Muscle of back (tissue), 11 donors: ENCODE results near the gene GIPC1. TPM values are rescaled to one million over a fixed set of nuclear protein-coding genes. Genes with fewer than 3 reads are reported as not detected.

ENCODE experiments used
- DNase-seq, 3 donors: peaks; one replicate each; pipeline versions ENCODE4 v3.0.0 to v3.0.0-alpha.2; 2013
- polyA plus RNA-seq, 10 donors: library from polyadenylated mRNA; unstranded; fragments of 120-200 nt; gene quantifications; one replicate each; pipeline ENCODE4 v1.2.1, GENCODE V29; 2013; ENCODE audit not compliant: insufficient read length in 10 of 10

GIPC1 gene
- polyA plus RNA-seq, 10 donors: 32.6 to 57.8 (median 40.7) TPM

DNA sequence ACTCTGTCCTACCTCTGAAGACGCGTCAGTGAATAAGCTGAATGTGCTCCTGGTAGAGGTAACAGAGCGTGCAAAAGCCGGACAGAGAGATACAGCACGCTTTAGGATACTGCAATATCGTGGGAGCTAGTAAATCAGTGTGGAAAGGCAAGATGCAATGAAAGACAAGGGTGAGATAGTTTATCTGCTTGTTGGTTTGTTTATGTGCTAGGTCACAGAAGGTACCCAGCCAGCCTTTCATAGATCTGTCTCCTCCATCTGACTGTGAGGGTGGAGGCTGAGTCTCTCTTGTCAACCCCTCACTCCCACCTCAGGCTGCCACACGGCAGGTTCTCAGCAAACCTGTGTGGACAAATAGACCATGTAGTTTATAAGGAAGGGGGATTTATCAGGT, 904 bp upstream of the GIPC1 start:
- DNase-seq: no peak

DNA sequence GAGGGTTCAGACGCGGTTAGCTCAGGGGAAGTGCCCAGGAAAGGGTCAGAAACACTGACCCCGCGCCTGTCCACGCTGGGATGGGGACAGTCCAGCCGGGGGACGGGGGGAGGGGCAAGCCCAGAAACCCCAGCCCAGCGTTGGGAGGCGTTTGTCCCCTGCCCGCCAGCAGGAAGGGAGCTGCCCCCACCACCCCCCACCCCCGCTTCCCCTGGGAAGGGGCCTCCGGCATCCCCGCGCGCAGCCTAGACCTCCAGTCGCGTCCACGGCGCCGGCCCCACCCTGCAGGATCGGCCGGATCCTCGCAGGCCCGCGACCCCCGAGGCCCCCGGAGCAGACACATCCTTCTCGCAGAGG, 277 bp downstream of the GIPC1 start:
- DNase-seq: no peak

DNA sequence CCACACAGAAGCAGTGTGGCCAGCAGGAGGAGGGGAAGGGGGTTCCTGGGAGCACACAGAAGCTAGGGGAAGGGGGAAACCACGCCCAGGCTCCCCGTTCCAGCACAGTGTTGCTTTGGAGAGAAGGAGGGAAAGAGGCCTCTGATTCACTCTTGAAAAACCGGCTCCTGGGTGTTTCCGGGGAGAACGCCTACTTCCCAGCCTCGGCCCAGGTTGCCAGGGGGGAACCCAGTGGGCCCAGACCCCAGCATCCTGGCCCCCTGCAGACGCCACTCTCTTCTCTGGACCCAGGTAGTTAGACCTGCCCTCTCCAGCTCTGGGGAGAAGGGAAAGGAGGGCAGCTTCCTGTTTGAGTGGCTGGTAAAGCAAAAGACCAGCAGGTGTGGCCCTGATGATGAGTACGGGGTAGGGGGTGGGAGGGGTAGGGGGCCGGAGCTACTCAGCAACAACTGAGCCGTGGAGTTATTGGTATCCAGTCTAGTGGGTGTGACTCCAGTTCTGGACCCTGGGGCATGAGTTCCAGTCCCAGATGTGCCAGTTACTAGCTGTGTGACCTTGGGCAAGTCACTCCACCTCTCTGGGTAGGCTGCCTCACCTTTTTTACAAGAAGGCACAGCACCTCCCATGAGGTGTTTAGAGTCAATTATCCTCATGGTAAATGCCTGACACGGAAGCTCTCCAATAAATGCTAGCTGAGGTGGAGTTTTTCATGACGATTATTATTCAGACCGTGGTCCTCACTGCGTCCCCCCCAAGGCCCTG, 836 bp downstream of the GIPC1 start:
- no peak for DNase-seq

DNA sequence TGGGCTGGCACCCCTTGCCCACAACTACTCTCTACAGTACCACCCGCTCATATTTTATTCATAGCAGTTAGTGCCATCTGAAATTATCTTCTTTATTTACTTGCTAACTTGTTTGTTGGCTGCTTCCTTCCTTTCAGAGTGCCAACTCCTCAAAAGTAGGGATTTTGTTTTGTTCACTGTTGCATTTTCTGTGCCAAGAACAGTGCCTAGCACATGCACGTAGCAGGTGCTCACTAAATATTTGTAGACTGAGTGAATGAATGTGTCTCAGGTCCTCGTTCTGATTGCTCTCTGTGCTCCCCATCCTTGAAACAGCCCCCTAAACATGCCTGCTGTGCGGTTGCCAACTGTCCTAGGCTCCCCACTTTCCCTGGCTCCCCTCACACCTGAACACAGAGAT, 1.5 kb downstream of the GIPC1 start:
- no peak for DNase-seq

DNA sequence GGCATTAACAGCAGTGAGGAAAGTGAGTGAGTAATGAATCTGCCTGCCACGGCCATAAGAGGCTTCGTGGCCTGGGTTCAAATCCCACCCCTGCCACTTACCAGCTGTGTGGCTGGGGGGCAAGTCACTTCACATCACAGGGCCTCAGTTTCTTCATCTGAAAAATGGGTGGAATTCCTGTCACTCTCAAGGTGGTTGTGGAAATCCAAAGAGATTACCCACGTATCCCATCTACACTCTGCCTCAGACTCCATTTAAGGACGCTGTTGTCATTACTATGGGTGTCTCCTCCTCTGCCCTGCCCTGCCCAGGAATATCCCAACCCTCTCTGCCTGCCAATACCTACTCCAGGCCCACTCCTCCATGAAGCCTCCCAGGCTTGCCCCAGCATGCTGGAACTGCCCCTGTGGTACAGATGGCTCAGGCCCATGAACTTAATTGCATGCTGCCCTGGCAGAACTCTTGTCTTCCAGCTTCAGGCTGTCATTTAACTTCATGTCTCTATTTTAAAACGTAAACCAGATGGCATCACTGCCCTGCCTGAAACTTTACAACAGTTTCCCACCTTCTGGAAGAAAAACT, 3.1 kb downstream of the GIPC1 start:
- no peak for DNase-seq

DNA sequence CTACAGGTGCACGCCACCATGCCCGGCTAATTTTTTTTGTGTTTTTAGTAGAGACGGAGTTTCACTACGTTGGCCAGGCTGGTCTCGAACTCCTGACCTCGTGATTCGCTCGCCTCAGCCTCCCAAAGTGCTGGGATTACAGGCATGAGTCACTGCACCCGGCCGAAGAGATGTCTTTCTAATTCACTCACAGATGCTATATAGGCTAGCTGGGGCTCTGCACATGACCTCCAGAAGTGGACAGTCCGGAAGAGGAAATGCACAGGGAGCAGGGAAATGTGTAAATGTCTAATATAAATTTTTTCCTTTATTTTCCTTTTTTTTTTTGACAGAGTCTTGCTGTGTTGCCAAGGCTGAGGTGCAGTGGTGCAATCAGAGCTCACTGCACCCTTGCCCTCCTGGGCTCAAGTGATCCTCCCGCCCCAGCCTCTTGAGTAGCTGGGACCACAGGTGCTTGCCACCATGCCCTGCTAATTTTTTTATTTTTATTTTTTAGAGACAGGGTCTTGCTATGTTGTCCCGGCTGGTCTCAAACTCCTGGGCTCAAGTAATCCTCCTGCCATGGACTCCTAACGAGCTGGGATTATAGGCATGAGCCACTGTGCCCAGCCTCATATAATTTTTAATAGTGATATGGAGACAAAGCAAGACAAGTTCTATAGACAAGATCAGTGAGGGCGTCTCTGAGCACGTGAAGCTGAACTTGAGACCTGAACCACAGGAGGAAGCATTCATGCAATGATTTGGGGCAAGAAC, 8.4 kb downstream of the GIPC1 start:
- no peak for DNase-seq

DNA sequence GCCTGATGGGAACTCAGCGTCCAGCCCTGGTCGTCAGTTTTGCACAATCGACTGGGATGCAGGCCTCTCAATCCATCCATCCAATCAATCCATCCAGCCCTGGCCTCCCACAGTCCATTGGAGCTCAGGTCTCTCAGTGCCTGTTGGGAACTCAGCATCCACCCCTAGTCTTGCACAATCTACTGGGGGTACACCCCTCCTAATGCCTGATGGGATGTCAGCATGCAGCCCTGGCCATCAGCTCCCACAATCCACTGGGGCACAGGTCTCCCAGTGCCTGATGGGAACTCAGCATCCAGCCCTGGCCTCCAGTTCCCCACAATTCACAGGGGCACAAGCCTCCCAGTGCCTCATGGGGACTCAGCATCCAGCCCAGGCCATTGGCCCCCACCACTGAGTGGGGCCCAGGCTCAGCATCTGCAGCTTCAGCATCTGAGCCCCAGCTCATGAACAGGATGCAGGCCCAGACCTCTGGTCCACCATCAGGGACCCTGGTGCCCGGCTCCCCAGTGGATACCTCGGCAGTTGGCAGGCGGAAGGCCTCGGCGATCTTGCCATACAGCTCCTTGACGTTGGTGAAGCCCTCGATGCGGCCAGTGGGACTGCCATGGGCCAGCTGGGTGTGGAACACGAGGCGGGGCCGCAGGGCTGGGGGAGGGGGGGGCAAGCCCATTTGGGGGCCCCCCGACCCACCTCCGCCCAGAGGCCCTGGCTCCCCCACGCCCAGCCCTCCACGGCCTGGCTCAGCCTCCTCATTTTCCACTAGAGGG, 13.6 kb downstream of the GIPC1 start:
- DNase-seq: no peak

DNA sequence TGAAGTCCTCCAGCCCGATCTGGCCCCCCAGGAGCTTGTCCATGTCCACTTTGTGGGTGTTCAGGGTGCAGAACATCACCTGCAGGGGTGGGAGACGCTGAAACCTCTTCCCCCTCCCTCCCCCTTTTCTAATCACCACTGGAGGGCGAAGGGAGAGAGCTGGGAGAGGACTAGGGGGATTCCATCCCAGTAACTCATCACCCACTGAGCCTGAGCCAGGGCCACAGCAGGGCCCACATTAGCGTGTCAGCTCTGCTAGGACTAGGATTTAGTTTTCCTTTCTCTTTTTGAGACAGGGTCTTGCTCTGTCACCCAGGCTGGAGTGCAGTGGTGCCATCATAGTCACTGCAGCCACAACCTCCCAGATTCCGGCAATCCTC, 15.2 kb downstream of the GIPC1 start:
- no peak for DNase-seq

DNA sequence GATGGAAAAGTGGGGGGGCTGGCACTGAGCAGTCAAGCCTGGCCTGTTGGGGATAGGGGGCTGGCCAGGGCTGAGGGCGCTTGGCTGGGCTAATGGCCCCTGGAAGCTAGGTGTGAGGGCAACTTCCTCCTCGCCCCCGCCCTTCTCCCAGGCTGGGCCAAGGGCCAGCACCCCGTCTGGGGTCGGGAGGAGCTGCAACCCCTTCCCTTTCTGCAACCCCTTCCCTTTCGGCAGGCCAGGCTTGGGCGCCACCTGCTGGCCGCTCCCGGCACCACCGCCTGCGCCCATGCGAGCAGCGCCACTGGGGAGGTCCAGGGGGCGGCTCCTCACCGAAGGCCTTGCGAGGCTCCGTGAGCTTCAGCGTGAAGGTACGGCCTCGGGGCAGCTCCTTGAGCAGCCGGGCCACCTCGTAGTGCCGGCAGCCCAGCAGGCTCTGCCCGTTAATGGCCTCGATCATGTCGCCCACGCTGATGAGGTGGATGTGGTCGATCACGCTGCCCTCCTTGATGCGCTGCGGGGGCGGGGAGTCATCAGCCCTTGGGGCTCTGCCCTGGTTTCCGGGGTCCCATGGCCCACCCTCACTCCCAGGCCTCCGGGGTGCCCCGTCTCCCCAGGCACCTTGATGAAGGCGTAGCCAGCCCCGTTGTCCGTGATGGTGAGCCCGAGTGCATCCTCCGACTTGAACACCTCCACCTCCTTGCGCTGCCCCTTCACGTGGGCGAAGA, 15.8 kb downstream of the GIPC1 start:
- peak in 1 of 3 donors; percentile 56 for DNase-seq

DNA sequence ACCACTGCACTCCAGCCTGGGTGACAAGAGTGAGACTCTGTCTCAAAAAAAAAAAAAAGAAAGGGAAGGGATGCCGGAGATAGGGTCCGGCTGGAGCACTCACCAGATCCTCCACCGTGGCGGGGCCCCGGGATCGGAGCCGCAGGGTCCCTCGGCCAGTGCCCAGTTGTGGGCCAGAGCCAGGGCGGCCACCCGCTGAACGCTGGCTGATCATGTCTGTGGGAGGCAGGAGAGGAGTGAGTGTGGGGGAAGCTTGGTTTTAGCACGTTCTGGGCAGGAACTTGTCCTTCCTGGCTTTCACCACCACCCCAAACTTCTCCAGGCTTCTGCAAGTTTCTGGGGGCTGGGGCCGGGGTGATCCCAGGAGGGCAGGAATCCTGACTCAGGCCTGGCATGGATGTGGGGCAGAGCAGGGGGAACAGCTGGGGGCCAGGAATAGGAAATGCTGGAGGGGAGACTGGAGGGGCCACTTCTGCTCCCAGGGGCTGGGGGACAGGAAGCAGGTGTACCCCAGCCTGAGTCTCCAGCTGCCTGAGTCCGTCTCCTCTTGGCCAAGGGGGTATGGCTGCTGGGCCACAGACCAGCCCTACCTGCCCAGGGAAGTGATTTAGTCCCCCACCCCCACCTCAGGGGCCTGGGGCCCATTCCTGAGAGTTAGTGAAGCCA, 16.5 kb downstream of the GIPC1 start:
- no peak for DNase-seq

DNA sequence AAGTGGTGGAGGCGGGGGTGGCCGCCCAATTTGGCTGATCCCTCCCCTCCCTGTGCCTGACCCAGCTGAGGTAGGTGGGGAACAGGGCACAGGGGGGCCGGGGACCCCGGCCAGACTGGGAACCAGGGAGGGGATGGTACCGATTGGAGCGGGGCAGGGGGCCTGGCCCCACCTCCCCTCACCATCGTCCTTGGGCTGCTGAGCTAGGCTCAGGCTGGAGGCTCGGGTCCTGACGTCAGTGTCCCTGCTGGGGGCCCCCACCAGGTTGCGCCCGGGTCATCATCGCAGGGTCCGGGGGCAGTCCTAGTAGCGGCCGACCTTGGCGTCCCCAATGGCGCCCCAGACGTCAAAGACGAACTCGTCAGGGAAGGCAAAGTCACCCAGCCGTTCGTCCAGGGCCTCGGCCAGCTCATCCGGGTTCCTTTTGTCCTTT, 17.8 kb downstream of the GIPC1 start:
- no peak for DNase-seq

DNA sequence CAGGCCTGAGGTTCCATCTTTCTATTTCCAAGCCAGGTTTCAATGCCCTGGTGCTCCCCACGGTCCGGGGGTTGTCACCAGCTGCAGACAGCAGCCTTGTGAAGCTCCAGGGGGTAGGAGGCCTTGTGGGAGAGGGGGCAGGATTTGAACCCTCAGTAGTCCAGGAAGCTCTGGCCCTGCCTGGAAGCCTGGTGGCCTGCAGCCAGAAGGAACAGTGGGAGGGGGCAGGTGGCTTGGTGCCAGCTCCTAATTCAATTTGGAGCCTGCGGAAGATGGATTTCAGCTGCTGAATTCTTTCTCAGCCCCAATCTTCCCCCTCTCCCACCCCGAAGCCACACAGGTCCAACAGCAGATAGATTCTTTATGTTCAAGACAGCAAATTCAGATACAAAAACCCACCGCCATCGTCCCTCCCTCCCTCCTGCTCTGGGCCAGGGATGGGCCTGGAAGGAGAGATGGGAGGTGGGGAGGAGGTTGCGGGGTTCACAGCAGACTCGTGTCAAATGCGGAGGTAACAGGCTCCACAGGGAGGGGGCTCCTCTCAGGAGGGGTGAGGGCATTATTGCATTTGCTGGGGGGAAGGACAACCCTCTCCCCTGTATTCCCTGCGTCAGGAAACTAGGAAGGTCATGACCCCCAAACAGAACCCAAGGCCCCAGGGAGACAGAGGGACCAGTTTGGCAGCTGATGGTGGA, 18.4 kb downstream of the GIPC1 start:
- DNase-seq: peak in 1 of 3 donors; percentile 72

DNA sequence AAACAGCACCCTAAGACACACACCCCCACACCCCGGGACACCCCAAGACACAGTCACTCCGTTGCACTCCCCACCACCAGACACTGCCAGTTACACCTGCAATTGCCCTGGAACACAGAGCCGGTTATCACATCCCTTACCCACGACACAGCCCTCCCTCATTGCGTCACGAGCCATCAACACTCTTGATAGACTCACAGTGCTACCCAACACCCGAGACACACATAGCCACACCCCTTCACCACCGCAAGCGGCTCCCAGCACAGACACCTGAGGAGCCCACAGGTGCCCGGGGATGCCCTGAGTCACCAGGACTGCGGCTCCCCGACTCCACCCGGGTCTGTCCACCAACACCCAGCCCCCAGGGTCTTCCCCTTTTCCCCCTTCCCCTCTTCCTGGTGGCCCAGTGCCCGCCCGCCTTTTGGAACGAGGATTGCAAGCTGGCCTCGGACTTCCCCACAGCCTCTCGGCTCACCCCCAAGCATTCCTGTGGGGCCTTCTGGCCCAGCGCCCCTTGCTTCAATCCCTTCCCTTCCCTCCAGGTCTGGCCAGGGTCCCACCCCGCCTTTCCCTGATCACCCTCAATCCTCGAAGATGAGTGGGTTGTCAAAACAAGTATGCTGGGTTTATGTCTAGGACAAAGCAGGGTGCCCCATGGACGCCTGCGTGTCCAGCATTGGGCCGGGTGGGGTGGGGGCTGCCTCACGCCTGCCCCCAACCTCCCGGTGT, 19.1 kb downstream of the GIPC1 start:
- DNase-seq: peak in 1 of 3 donors; percentile 58

DNA sequence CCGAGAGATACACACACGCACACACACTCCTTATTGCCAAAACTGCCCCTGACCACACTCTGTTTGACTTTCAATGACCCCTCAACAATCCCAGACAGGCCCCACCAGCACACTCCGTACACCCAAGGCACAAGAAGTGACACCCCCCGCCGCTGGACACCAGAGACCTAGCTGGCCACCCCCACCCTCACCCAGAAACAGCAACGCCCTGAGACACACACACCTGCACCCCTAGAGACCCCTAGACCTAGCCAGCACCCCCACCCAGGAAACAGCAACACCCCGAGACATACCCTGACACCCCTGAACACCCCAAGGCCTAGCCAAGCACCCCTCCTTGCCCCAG, 19.6 kb downstream of the GIPC1 start:
- DNase-seq: no peak

DNA sequence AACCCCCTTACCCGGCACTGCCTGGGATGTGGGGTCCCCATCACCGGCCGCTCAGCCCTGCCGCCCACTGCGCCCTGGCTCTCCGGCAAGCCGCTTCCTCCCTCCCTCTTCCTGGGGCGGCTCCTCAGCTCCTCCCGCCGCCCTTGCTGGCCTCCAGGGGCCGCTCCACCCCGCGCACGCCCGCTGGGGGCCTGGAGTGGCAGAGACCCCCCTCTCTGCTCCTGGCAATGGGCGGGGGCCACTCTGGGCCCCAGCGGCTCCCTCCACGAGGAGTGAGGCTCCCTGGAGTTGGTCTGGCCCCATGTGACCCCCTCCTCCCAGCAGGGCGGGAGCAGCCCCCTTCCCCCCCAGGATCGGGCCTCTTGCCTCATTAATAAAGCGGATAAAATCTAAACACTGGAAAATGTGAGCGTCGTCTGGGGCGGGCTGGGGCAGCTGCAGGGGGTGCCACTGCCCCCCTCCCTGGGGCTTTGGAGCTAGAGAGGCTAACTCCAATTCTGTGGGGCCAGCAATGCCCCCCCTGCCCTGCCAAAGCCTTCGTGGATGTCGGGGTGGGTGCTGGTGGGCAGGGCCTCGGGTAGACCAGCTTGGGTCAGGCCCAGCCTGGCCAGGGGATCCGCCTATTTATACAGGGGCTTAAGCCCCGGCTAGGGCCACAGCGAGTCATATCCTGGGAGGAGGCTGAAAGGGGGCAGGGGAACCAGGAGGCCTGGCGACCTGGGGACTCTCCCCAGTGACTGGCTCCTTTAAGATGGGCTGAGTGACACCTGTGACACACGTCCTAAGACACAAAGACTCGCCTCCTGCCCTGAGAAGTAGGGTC, 20.5 kb downstream of the GIPC1 start, which contains the start of gene PTGER1:
TSS of gene PTGER1 (minus strand) at position 104 of the 823 bp plus-strand sequence. CDS start 1,034 bp downstream, outside the sequence.
- DNase-seq: peak in 1 of 3 donors; percentile 44

DNA sequence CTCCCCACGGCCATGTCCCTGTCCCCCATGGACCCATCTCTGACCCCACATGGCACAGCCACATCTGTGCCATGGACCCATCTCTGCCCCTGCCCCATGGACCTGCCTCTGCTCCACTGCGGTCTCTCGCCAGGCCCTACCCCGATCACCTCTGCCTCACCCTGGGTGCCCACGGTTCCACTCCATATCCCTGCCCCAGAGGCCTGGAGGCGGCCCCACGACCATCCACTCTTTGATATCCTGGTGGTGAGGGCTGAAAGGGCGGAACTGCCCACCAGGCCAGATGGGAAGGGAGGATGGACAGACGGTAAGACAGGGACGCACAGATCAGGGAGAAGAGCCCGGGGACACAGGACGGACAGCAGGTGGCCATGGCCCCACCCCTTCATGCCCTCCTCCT, 21.1 kb downstream of the GIPC1 start:
- DNase-seq: no peak

DNA sequence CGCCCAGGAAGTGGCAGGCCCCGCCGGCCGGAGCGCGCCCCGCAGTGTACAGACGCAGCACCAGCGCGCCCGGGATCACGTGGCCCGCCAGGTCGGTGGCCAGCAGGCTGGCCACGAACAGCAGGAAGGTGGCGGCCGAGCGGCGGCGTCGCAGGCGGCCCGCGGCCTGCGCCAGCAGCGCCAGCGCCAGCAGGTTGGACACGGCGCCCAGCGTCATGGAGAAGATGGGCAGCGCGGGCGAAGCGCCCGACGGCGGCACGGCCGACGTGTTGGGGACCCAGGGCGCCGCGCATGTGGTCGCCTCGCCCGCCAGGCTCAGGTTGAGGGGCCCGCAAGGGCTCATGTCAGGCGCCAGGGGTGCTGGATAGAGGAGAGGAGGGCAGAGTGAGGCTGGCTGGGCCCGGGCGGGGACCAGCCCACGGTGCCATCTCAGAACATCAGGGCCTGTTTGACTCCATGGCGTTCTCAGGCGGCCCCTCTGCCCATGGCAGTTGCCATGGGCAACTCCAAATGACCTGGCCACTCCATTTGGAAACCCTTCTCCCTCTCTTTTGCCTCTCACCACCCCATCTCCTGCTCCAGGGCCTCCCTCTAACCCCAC, 21.8 kb downstream of the GIPC1 start:
- DNase-seq: peak in 1 of 3 donors; percentile 47
